K562 (cell line): Measurements from ENCODE around the gene METTL23. TPM values are rescaled to one million over a fixed set of nuclear protein-coding genes. Genes with fewer than 3 reads are reported as not detected.
A peak's percentile ranks its signal among the peaks of the same experiment; 100 is the strongest.

ENCODE experiments used
- ATAC-seq: fragments of 200-7000 bp; cut with Tn5 transposase; 3 replicates; pipeline ENCODE4 v1.9.1; 2020; ENCODE audit warnings: moderate library complexity
- BruUV-seq: library from RNA; stranded (reverse); fragments of 400-500 nt; replicated peaks from 2 replicates; lab custom pipeline; 2021; lab: Mats Ljungman, UMichigan
- CTCF ChIA-PET: fragments of 300-600 bp; formaldehyde crosslinking; extraction: SDS; loops from one replicate; lab custom pipeline; 2021; ENCODE audit warnings: low intra/inter-chr PET ratio; lab: Yijun Ruan, JAX
- POLR2A ChIA-PET: fragments of 300-600, 350-650 bp; sonication (Branson Sonifier 250); formaldehyde crosslinking; extraction: SDS; loops from one replicate; lab custom pipeline; 2021; ENCODE audit warnings: antibody characterized with exemption, inconsistent platforms; lab: Yijun Ruan, JAX
- DNase-seq, 4 experiments: peaks; one replicate each; pipeline versions ENCODE4 v3.0.0 to v3.0.0-alpha.2; 2011 to 2018; ENCODE audit warnings: low spot score in 3 of 4, mixed read lengths in 3 of 4; ENCODE audit errors: extremely low read depth in 1 of 4
- FAIRE-seq: peaks from 2 replicates; lab custom pipeline; 2011; peaks lifted over from hg19 to GRCh38; lab: Jason Lieb, UNC
- H2AFZ ChIP-seq: 2 replicates; pipeline ENCODE4 v1.6.0; 2011; ENCODE audit warnings: low read depth, low read length, control low read depth, inconsistent platforms
- H3K27ac ChIP-seq: fragments of 200-600 bp; 3 replicates; pipeline ENCODE4 v1.8.0; 2011; ENCODE audit warnings: low read depth, mild to moderate bottlenecking, control low read depth, inconsistent platforms, low read length, moderate library complexity, mixed read lengths; ENCODE audit errors: extremely low read depth
- H3K27me3 ChIP-seq, 2 experiments: fragments of 300-600 bp in 1 of 2; 2 replicates in 1 of 2; 3 replicates in 1 of 2; pipeline versions ENCODE4 v1.6.0 to v1.8.0; 2011; ENCODE audit warnings: inconsistent platforms in 2 of 2, low read length in 2 of 2, mild to moderate bottlenecking in 1 of 2, mixed read lengths in 1 of 2, moderate library complexity in 1 of 2; ENCODE audit not compliant: control insufficient read depth in 2 of 2, insufficient read depth in 2 of 2
- H3K36me3 ChIP-seq: fragments of 300-600 bp; 3 replicates; pipeline ENCODE4 v1.8.0; 2011; ENCODE audit warnings: mild to moderate bottlenecking, low read length, inconsistent platforms; ENCODE audit not compliant: control insufficient read depth, insufficient read depth
- H3K4me1 ChIP-seq, 2 experiments: fragments of 200-600 bp in 1 of 2; replicated peaks in 1 of 2; 2 replicates in 1 of 2; 3 replicates in 1 of 2; pipeline versions ENCODE4 v1.5.1 to v1.8.0; 2011; ENCODE audit warnings: inconsistent platforms in 2 of 2, low read length in 2 of 2, mild to moderate bottlenecking in 1 of 2, mixed read lengths in 1 of 2, moderate library complexity in 1 of 2; ENCODE audit not compliant: control insufficient read depth in 2 of 2, insufficient read depth in 2 of 2
- H3K4me2 ChIP-seq: 2 replicates; pipeline ENCODE4 v1.6.1; 2011; ENCODE audit warnings: low read length, control low read depth, inconsistent platforms, mixed read lengths; ENCODE audit not compliant: insufficient read depth
- H3K4me3 ChIP-seq: fragments of 200-600 bp; sonication (generic), shearing (Covaris generic); 2 replicates; pipeline ENCODE4 v1.5.1; 2016; ENCODE audit warnings: control low read depth, inconsistent platforms
- H3K79me2 ChIP-seq: fragments of 200-600 bp; 3 replicates; pipeline ENCODE4 v1.8.0; 2011; ENCODE audit warnings: low read length, inconsistent platforms; ENCODE audit not compliant: control insufficient read depth, insufficient read depth
- H3K9ac ChIP-seq, 2 experiments: 2 replicates each; pipeline versions ENCODE4 v1.6.0 to v1.6.1; 2011; ENCODE audit warnings: low read depth in 2 of 2, low read length in 2 of 2, control low read depth in 1 of 2, inconsistent platforms in 1 of 2, mild to moderate bottlenecking in 1 of 2, mixed read lengths in 1 of 2; ENCODE audit not compliant: insufficient read depth in 1 of 2
- H3K9me1 ChIP-seq: one replicate; pipeline ENCODE4 v1.6.0; 2011; ENCODE audit warnings: inconsistent platforms, mild to moderate bottlenecking, low read length, moderate library complexity; ENCODE audit not compliant: control insufficient read depth, insufficient read depth
- H3K9me3 ChIP-seq: replicated peaks from 2 replicates; pipeline ENCODE4 v1.5.1; 2011; ENCODE audit warnings: low read depth, low read length, inconsistent platforms; ENCODE audit not compliant: control insufficient read depth, insufficient read depth
- H4K20me1 ChIP-seq: replicated peaks from 2 replicates; pipeline ENCODE4 v1.6.1; 2011; ENCODE audit warnings: low read length, inconsistent platforms, mixed read lengths; ENCODE audit not compliant: control insufficient read depth, insufficient read depth
- ASH1L ChIP-seq: fragments of 450-650 bp; IDR thresholded peaks from 2 replicates; pipeline ENCODE4 v1.6.1; 2018; ENCODE audit warnings: borderline replicate concordance, mild to moderate bottlenecking, low read depth; ENCODE audit not compliant: partially characterized antibody
- BMI1 ChIP-seq: fragments of 150-350 bp; IDR thresholded peaks from 2 replicates; pipeline ENCODE4 v1.6.1; 2014; ENCODE audit warnings: low read length
- FIP1L1 ChIP-seq: fragments of 200-400 bp; formaldehyde crosslinking; IDR thresholded peaks from 2 replicates; pipeline ENCODE4 v1.6.1; 2018; ENCODE audit warnings: mild to moderate bottlenecking, low read depth, low read length; ENCODE audit not compliant: poor library complexity, severe bottlenecking
- FOXM1 ChIP-seq, 2 experiments: fragments of 450-650 bp in 1 of 2; sonication (generic) in 1 of 2; formaldehyde crosslinking in 1 of 2; IDR thresholded peaks; 2 replicates each; pipeline versions ENCODE4 v1.6.1 to v1.9.0; 2017 to 2022; ENCODE audit warnings: low read depth in 2 of 2, mild to moderate bottlenecking in 2 of 2, missing genetic modification reagents in 1 of 2, moderate library complexity in 1 of 2
- MAFG ChIP-seq: fragments of 450-650 bp; conservative IDR thresholded peaks from 2 replicates; pipeline ENCODE4 v1.6.1; 2016; ENCODE audit warnings: missing genetic modification characterization, missing compliant biosample characterization
- PHTF2 ChIP-seq: fragments of 250-450 bp; sonication (Bioruptor Pico); IDR thresholded peaks from 2 replicates; pipeline ENCODE4 v1.5.0; 2021; ENCODE audit warnings: mild to moderate bottlenecking
- SREBF1 ChIP-seq: fragments of 150-350 bp; IDR thresholded peaks from 2 replicates; pipeline ENCODE4 v1.6.1; 2014; ENCODE audit warnings: antibody characterized with exemption, low read depth, low read length, borderline replicate concordance
- WGBS: fragments of 100-300 bp; shearing (Covaris generic); methylation state at CpG from one replicate; pipeline ENCODE4 v1.1.6; 2016; ENCODE audit warnings: low coverage, mixed read lengths; ENCODE audit not compliant: insufficient coverage; ENCODE audit errors: missing lambda C conversion rate; 5-methylcytosine and 5-hydroxymethylcytosine counted together
- in situ Hi-C: fragments of 300-500 bp; cut with MboI; formaldehyde crosslinking; loops from 4 replicates; pipeline ENCODE4 v1.15.0; 2018; ENCODE audit warnings: inconsistent platforms, mixed read lengths
- intact Hi-C: fragments of 100-400 bp; cut with micrococcal nuclease; formaldehyde crosslinking; loops from 2 replicates; pipeline ENCODE4 v1.14.2; 2022
- polyA plus RNA-seq, 8 experiments: library from polyadenylated mRNA; depleted of rRNA in 4 of 8; stranded (reverse) in 5 of 8; unstranded in 3 of 8; fragments of >200 nt; fragmentation: Nextera tagmentation in 2 of 8; fragmentation: Illumina TruSeq in 1 of 8; extraction: Ambion mirVana in 2 of 8; extraction: Trizol in 1 of 8; gene quantifications; 2 replicates each; pipeline versions ENCODE4 v1.2.1 to v1.2.3, GENCODE V29; 2011 to 2014; ENCODE audit warnings: inconsistent platforms in 1 of 8, missing spikeins in 1 of 8
- total RNA-seq, 7 experiments: library from RNA; depleted of rRNA in 6 of 7; stranded (reverse); fragments of >200 nt in 6 of 7; fragmentation: Illumina TruSeq in 2 of 7; extraction: Trizol in 2 of 7; gene quantifications; 2 replicates each; pipeline versions ENCODE4 v1.2.1 to v1.2.3, GENCODE V29; 2011 to 2021; ENCODE audit warnings: low replicate concordance in 1 of 7
- TF ChIP-seq, protein P1 (sequence below): fragments of 200-800 bp; sonication (Bioruptor generic); IDR thresholded peaks from 2 replicates; pipeline ENCODE4 v1.6.1; 2017; ENCODE audit warnings: missing genetic modification characterization, missing compliant biosample characterization
- TF ChIP-seq, protein P2 (sequence below), 2 experiments: IDR thresholded peaks in 1 of 2; conservative IDR thresholded peaks in 1 of 2; 2 replicates each; pipeline ENCODE4 v1.6.1; 2016; ENCODE audit warnings: low read depth in 2 of 2, mild to moderate bottlenecking in 1 of 2, missing compliant biosample characterization in 1 of 2, missing genetic modification characterization in 1 of 2, moderate library complexity in 1 of 2
- TF ChIP-seq, protein P3 (sequence below): fragments of 450-650 bp; IDR thresholded peaks from 2 replicates; pipeline ENCODE4 v1.6.1; 2017; ENCODE audit warnings: antibody characterized with exemption, mild to moderate bottlenecking

METTL23 gene
- total and polyA plus RNA-seq, 9 of the 15 experiments (the other 6 are each of a cell fraction or from before 2014, with no cell fraction given) = 29.4 to 67.3 (median 41.6) TPM

DNA sequence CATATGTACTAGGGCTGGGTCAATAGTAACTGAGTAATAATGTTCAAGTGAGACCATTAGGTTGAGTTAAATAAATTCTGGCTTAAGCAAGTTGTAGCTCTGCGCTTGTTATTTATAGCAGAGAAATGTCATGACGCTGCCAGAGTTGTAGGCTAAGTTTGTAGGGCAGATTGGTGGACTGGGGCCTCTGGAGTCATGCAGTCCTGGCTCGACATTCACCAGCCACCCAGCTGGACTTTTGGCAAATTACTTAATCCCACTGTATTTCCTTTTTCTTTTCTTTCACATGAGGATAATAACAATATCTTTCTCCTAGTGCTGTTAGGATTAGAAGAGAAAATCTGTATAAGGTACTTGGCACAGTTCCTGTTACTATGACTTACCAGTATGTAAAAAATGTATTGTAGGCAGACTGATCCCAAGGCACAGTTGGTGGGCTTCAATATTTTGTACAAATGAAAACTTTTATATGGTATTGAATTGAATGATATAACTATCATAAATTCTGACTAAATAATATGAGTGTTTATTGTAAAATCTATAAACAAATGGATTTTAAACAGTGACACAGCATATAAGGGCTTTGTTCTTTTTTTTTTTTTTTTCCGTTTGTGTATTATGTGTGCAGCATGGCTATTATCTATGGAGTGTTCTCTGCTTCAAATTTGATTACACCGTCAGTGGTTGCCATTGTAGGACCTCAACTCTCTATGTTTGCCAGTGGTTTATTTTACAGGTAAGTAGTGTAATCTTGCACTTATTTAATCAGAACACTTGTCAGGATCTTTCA lies 13.9 kb downstream of the METTL23 start:
- intact Hi-C loops = no loop called here
- in situ Hi-C loops = no loop called here
- FAIRE-seq = peak; percentile 11
- TF ChIP-seq FOXM1 (IDR thresholded peaks at IDR 0.05; ENCODE audit: low read depth) (no peak), FOXM1 (CRISPR knock-in tag; IDR thresholded peaks at IDR 0.05; ENCODE audit: low read depth) (no peak), MAFG (tag) (peak; percentile 57; the same call in 1 of the 2 replicates), ASH1L (no peak), BMI1 (no peak), SREBF1 (no peak), PHTF2 (CRISPR knock-in tag) (no peak), FIP1L1 (no peak)
- TF ChIP-seq, protein P1, sequence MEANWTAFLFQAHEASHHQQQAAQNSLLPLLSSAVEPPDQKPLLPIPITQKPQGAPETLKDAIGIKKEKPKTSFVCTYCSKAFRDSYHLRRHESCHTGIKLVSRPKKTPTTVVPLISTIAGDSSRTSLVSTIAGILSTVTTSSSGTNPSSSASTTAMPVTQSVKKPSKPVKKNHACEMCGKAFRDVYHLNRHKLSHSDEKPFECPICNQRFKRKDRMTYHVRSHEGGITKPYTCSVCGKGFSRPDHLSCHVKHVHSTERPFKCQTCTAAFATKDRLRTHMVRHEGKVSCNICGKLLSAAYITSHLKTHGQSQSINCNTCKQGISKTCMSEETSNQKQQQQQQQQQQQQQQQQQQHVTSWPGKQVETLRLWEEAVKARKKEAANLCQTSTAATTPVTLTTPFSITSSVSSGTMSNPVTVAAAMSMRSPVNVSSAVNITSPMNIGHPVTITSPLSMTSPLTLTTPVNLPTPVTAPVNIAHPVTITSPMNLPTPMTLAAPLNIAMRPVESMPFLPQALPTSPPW (CRISPR knock-in tag) = no peak
- TF ChIP-seq, protein P2, sequence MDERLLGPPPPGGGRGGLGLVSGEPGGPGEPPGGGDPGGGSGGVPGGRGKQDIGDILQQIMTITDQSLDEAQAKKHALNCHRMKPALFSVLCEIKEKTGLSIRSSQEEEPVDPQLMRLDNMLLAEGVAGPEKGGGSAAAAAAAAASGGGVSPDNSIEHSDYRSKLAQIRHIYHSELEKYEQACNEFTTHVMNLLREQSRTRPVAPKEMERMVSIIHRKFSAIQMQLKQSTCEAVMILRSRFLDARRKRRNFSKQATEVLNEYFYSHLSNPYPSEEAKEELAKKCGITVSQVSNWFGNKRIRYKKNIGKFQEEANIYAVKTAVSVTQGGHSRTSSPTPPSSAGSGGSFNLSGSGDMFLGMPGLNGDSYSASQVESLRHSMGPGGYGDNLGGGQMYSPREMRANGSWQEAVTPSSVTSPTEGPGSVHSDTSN (CRISPR knock-in tag; IDR thresholded peaks at IDR 0.05; ENCODE audit: low read depth) = no peak
- TF ChIP-seq, protein P2 (tag; conservative IDR thresholded peaks at IDR 0.05; ENCODE audit: low read depth) = peak; percentile 62
- TF ChIP-seq, protein P3, sequence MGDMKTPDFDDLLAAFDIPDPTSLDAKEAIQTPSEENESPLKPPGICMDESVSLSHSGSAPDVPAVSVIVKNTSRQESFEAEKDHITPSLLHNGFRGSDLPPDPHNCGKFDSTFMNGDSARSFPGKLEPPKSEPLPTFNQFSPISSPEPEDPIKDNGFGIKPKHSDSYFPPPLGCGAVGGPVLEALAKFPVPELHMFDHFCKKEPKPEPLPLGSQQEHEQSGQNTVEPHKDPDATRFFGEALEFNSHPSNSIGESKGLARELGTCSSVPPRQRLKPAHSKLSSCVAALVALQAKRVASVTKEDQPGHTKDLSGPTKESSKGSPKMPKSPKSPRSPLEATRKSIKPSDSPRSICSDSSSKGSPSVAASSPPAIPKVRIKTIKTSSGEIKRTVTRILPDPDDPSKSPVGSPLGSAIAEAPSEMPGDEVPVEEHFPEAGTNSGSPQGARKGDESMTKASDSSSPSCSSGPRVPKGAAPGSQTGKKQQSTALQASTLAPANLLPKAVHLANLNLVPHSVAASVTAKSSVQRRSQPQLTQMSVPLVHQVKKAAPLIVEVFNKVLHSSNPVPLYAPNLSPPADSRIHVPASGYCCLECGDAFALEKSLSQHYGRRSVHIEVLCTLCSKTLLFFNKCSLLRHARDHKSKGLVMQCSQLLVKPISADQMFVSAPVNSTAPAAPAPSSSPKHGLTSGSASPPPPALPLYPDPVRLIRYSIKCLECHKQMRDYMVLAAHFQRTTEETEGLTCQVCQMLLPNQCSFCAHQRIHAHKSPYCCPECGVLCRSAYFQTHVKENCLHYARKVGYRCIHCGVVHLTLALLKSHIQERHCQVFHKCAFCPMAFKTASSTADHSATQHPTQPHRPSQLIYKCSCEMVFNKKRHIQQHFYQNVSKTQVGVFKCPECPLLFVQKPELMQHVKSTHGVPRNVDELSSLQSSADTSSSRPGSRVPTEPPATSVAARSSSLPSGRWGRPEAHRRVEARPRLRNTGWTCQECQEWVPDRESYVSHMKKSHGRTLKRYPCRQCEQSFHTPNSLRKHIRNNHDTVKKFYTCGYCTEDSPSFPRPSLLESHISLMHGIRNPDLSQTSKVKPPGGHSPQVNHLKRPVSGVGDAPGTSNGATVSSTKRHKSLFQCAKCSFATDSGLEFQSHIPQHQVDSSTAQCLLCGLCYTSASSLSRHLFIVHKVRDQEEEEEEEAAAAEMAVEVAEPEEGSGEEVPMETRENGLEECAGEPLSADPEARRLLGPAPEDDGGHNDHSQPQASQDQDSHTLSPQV = peak; percentile 41; the same call in 1 of the 2 replicates

More for the DNA sequence above, 13.9 kb downstream of the METTL23 start:
- WGBS = 10% methylated on average over 5 of the region's 5 CpGs
- peak overlapping the region; percentile 26 to 56; a peak in 3 of 4 replicates for H3K9ac ChIP-seq
- H3K4me3 ChIP-seq = peak overlapping the region; percentile 64; the same call in 1 of the 2 replicates
- peaks cover 48% of the 10 kb centered on the region for H3K36me3 ChIP-seq
- H3K79me2 ChIP-seq = peaks cover 48% of the 10 kb centered on the region
- H3K4me2 ChIP-seq = peak overlapping the region; percentile 69
- no peaks in the 10 kb centered on the region for H3K9me3 ChIP-seq
- ATAC-seq (no peak), DNase-seq (peak in 1 of 4 experiments; percentile 52)
- CTCF ChIA-PET = no interaction called here
- peaks cover 8% of the 10 kb centered on the region for H4K20me1 ChIP-seq
- POLR2A ChIA-PET = interaction anchor here (1.0 to 1.4 kb wide), 3 partner anchors 8 to 183 kb away, joined by 3 read pairs; no protein-coding TSS in a partner anchor
- no TSS peak for BruUV-seq
- H2AFZ ChIP-seq = peak overlapping the region; percentile 63
- H3K27me3 ChIP-seq = no peaks in the 10 kb centered on the region
- H3K27ac ChIP-seq = peak overlapping the region; percentile 62
- H3K4me1 ChIP-seq = peaks cover 5 to 14% of the 10 kb centered on the region in 2 experiments; a peak in 4 of 5 replicates
- no peaks in the 10 kb centered on the region for H3K9me1 ChIP-seq
